ENCODE results near the gene BRK1.
A peak's percentile ranks its signal among the peaks of the same experiment; 100 is the strongest.
"Not testable (repeated sequence)": the region's sequence is repeated elsewhere in the genome, so short reads cannot be mapped to it uniquely, and the experiment has no call there.

BRK1 gene

DNA sequence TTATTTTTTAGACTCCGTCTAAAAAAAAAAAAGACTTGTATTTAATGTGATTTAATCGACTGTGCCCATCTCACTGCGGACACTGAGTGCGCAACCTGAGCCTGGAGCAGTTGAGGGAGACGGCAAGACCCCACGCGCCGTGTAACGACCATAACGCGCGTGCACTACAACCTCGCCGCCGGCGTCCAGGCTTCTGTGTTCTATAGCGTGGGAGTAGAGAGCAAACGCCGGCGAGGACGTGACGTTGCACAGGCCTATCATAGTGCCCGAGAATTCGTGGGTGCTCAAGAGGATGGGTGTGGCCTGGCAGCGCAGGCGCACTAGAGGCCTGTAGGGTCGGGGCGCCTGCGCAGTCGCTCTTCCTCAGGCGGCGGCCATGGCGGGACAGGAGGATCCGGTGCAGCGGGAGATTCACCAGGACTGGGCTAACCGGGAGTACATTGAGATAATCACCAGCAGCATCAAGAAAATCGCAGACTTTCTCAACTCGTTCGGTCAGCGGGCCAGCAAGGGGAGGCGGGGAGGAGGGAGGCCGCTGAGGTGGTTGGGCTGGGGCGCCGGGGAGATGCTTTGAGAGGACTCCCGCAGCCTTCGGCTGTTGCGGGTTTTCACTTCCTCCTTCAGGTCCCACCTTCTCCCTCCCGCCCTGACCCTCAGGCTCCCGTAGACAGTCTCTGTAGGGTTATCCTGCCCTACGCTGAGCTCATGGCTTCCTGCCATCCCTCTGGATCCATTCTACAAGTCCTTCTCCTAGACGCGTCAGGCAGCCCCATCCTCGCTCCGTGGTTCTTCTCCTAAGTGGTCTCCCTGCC is at the start of gene BRK1:
Gene BRK1 (plus strand): TSS at position 350 of the 812 bp plus-strand sequence. CDS start 27 bp downstream, at position 377.
- peak; percentile 82 for DNase-seq (ENCODE audit: low read depth, low spot score)

DNA sequence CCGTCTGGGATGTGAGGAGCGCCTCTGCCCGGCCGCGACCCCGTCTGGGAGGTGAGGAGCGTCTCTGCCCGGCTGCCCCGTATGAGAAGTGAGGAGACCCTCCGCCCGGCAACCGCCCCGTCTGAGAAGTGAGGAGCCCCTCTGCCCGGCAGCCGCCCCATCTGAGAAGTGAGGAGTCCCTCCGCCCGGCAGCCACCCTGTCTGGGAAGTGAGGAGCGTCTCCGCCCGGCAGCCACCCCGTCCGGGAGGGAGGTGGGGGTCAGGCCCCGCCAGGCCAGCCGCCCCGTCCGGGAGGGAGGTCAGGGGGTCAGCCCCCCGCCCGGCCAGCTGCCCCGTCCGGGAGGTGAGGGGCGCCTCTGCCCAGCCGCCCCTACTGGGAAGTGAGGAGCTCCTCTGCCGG is 45.4 kb upstream of the BRK1 start:
- DNase-seq (ENCODE audit: low read depth, low spot score), result not testable (repeated sequence)

DNA sequence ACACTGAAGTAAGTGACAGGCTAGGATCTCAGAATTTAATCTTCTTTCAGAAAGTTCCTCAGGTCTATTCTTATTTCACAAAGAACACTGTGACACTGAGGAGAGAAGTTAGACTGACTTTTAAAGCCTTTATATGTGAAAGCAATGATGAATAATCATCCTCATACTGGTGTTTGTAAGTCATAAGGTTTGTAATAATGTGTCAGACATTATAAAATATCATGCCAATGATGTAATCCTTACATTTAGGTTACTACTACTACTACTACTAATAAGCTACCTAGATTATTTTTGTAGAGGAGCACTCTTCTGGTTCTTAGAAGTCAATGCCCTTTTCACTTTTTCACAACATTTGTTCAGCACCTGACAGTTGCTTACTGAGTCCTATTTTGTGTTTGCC is 40.8 kb upstream of the BRK1 start:
- DNase-seq (ENCODE audit: low read depth, low spot score), result no peak

DNA sequence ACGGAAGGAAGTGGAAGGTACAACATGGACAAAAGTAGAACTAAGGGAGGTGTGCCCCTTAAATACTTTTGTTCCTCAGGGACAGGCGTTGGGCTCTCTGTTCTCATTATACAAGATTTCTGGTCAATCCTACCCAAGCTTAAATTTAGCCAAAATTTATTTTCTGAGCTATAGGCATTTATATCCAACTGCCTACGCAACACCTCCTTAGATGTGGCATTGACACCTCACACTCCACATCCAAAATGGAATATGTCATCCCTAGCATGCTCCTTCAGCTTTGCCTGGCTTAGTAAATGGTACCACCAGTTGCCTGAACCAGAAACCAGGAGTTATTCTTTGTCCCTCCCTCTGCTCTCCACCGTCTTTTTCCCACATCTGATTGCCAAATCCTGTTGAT is 33.6 kb upstream of the BRK1 start:
- DNase-seq (ENCODE audit: low read depth, low spot score), result no peak

DNA sequence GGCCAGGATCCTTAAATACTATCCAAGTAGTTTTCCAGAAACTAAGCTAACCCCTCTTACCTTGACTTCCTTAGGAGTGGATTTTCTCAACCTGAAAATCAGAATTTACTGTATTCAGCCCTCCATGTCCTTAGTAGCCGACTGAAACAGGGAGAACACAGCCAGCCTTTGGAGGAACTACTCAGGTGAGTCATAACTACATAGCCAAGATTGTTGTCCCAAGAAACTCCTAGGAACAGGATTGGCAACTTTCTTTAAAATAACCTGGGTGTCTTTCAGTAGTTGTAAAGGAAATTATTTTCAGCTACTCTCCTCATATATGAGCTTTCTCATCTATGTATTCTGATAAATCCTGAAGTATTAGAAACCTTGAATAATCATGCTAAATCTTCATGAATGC is 29.7 kb upstream of the BRK1 start:
- no peak for DNase-seq (ENCODE audit: low read depth, low spot score)

GRCh38 chr3:10088256-10088655 is 27.2 kb upstream of the BRK1 start:
- no peak for DNase-seq (ENCODE audit: low read depth, low spot score)

GRCh38 chr3:10090179-10090578 is 25.3 kb upstream of the BRK1 start:
- no peak for DNase-seq (ENCODE audit: low read depth, low spot score)

DNA sequence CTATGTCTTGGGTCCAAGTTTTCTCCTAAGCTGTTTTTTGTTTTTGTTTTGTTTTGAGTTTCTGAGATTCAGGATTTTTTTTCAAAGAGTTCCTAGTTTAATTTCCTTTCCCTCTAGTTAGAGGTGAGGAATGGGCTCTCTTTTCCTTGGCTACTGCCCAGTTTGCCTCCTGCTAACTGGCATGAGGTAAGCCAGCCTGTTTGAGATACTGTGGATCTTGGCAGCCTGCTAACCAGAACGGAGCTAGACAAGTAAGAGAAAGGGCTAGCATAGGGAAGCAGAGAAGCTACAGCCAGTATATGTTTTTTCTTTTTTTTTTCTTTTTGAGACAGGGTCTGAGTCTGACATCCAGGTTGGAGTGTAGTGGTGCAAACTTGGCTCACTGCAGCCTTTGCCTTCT is 24.7 kb upstream of the BRK1 start:
- DNase-seq (ENCODE audit: low read depth, low spot score), result not testable (repeated sequence)

DNA sequence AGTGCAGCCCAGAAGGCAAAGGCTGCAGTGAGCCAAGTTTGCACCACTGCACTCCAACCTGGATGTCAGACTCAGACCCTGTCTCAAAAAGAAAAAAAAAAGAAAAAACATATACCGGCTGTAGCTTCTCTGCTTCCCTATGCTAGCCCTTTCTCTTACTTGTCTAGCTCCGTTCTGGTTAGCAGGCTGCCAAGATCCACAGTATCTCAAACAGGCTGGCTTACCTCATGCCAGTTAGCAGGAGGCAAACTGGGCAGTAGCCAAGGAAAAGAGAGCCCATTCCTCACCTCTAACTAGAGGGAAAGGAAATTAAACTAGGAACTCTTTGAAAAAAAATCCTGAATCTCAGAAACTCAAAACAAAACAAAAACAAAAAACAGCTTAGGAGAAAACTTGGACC is 24.1 kb upstream of the BRK1 start:
- DNase-seq (ENCODE audit: low read depth, low spot score), result not testable (repeated sequence)

- no peak for DNase-seq (ENCODE audit: low read depth, low spot score)
Measured at GRCh38 chr3:10093678-10094077, 21.8 kb upstream of the BRK1 start.

- DNase-seq (ENCODE audit: low read depth, low spot score), result no peak
Measured at GRCh38 chr3:10099041-10099440, 16.4 kb upstream of the BRK1 start.

GRCh38 chr3:10106919-10107318 is 8.6 kb upstream of the BRK1 start:
- DNase-seq (ENCODE audit: low read depth, low spot score), result no peak

DNA sequence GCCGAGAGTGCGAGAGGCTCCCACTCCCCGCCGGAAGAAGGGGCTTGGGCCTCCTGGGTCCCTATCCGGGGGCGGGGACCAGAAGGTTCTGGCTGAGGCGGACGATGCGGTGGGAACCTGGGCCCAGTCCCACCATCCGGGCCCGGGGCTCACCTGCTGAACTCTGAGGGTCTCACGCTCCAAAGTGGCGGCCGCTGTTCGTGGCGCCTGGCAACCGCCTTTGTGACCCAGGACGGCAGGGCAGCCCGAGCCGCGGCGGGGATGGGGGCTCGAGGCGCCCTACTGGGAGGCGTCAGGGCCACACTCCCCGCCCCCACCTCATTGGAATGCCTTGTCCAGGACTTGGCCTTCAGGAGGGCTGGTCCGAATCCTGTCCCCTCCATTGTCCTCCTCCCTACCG is 7.4 kb upstream of the BRK1 start, which contains the start of gene FANCD2OS:
Gene FANCD2OS (minus strand): TSS at position 165 of the 400 bp plus-strand sequence. CDS start 3,481 bp downstream, outside the sequence.
- no peak for DNase-seq (ENCODE audit: low read depth, low spot score)

DNA sequence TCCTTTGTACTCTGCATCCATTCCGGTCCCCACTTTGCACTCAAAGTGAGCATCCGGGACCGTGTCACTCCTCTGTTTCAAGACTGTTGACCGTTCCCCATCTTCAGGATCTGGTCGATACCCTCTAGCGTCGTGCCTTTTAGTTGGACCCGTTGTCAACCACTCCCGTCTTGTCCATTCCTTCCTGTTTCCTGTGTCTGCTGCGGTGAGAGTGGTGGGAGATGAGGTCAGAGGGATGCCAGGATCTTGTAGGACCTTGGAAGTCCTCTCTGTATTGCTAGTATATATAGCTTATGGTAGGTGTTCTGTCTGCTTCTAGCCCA is 624 bp downstream of the BRK1 start:
- DNase-seq (ENCODE audit: low read depth, low spot score), result no peak

- no peak for DNase-seq (ENCODE audit: low read depth, low spot score)
Measured at GRCh38 chr3:10116928-10117327, 1.5 kb downstream of the BRK1 start.

- no peak for DNase-seq (ENCODE audit: low read depth, low spot score)
Measured at GRCh38 chr3:10119376-10119775, 3.9 kb downstream of the BRK1 start.

DNA sequence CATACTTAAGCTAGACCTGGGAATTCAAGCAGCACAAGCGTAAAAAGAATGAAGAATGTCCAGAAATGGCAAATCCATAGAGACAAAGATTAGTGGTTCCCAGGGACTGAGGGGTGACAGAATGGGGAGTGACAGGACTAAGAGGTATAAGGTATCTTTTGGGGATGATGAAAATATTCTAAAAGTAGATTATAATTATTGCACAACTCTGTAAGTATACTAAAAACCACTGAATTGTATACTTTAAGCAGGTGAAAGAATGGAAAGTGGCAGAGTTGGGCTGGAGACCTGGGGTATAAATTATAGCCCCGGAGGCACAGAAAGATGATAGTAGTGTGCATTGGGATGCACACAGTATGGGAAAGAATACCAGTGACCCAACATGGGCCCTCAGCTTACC is 5.6 kb downstream of the BRK1 start:
- no peak for DNase-seq (ENCODE audit: low read depth, low spot score)

DNA sequence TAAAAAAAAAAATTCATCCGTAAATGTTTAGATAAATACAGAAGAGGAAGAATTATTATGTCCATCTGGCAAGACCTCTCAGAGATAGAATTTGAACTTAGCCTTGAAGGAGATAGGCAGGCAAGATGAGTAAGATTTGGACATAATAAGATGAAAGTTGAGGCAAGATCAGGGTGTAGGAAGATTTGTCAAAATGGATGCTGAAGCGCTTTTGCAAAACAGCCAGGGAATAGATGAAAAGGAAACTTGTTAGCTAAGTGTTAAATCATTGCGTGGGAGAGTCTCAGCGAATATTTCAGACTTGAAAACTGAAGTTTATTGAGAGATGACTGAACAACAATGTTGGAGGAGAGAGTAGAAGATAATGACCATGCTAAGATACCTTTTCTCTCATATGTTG is 7.2 kb downstream of the BRK1 start:
- no peak for DNase-seq (ENCODE audit: low read depth, low spot score)

DNA sequence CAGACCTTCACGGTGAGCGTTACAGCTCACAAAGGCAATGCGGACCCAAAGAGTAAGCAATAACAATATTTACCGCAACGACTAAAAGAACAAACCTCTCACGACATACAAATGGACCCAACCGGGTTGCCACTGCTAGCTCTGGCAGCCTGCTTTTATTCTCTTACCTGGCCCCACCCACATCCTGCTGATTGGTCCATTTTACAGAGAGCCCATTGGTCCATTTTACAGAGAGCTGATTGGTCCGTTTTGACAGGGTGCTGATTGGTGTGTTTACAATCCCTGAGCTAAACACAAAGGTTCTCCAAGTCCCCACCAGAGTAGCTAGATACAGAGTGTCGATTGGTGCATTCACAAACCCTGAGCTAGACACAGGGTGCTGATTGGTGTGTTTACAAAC is 20.4 kb downstream of the BRK1 start:
- DNase-seq (ENCODE audit: low read depth, low spot score), result not testable (repeated sequence)

DNA sequence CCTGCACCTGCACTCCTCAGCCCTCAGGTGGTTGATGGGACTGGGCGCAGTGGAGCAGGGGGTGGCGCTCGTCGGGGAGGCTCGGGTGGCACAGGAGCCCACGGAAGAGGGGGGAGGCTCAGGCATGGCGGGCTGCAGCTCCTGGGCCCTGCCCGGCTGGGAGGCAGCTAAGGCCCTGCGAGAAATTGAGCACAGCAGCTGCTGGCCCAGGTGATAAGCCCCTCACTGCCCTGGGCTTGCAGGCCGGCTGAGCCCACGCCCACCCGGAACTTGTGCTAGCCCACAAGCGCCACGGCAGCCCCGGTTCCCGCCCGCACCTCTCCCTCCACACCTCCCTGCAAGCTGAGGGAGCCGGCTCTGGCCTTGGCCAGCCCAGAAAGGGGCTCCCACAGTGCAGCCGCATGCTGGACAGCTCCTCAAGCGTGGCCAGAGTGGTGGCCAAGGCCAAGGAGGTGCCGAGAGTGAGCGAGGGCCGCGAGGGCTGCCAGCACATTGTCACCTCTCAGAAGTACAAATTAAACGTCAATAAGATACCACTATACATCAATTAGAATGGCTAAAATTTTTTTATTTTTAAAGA is 21.0 kb downstream of the BRK1 start:
- no peak for DNase-seq (ENCODE audit: low read depth, low spot score)

DNA sequence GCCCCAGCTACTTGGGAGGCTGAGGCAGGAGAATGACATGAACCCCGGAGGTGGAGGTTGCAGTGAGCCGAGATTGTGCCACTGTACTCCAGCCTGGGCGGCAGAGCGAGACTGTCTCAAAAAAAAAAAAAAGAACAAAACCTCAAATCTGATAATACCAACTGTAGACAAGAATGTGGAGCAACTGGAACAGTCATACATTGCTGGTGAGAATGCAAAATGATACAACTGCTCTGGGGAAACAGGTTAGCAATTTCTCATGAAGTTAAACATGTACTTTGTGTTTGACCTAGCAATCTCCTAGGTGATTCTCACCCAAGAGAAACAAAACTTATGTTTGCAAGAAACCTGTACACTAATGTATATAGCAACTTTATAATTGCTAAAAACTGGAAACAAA is 21.7 kb downstream of the BRK1 start:
- no peak for DNase-seq (ENCODE audit: low read depth, low spot score)

DNA sequence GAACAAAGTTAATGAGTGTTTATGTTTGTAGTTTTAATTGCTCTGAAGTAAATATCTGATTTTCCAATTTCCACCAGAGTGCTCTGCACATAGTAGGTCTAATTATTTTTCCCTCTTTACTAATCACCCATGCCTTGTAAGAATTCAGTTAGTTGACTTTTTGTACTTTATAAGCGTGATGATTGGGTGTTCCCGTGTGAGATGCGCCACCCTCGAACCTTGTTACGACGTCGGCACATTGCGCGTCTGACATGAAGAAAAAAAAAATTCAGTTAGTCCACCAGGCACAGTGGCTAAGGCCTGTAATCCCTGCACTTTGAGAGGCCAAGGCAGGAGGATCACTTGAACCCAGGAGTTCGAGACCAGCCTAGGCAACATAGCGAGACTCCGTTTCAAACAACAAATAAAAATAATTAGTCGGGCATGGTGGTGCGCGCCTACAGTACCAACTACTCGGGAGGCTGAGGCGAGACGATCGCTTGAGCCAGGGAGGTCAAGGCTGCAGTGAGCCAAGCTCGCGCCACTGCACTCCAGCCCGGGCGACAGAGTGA is 25.6 kb downstream of the BRK1 start:
- DNase-seq (ENCODE audit: low read depth, low spot score), result no peak

Data from brain pericyte (primary cell).